ENCODE data around the gene BCL3. TPM values are rescaled to one million over a fixed set of nuclear protein-coding genes. Genes with fewer than 3 reads are reported as not detected.

Gene BCL3
- total RNA-seq, 1 experiment from 2014 or later = 7.8 TPM

- ATAC-seq (no peak), DNase-seq (ENCODE audit: low spot score) (no peak)
- CTCF ChIA-PET = interaction anchor here (0.6 to 3.9 kb wide), 30 partner anchors 10 to 201 kb away, joined by 3 to 74 read pairs (median 6); partner anchors contain the start of genes BCAM, NECTIN2 and TOMM40
- H3K27me3 Mint-ChIP-seq (ENCODE audit: low read depth) = no peaks in the 10 kb centered on the region
- no peak for TF ChIP-seq NFYB (CRISPR knock-in tag; conservative IDR thresholded peaks at IDR 0.05; ENCODE audit: low read depth)
- no peak for TF ChIP-seq CTCF (IDR thresholded peaks at IDR 0.05)
- TF ChIP-seq CREM (CRISPR knock-in tag; IDR thresholded peaks at IDR 0.05) = no peak
- no peak for TF ChIP-seq ZNF263 (CRISPR knock-in tag; IDR thresholded peaks at IDR 0.05; ENCODE audit: low read depth)
- no peak for TF ChIP-seq AR (CRISPR knock-in tag; IDR thresholded peaks at IDR 0.05)
- no peak for TF ChIP-seq FOXJ3 (CRISPR knock-in tag; IDR thresholded peaks at IDR 0.05; ENCODE audit: borderline replicate concordance)
- no peak for TF ChIP-seq MYBL2 (CRISPR knock-in tag; IDR thresholded peaks at IDR 0.05)
- TF ChIP-seq ZBTB43 (CRISPR knock-in tag; IDR thresholded peaks at IDR 0.05) = no peak
- no peak for TF ChIP-seq SMAD4 (CRISPR knock-in tag; IDR thresholded peaks at IDR 0.05)
- no peak for TF ChIP-seq CDX4 (CRISPR knock-in tag; IDR thresholded peaks at IDR 0.05; ENCODE audit: borderline replicate concordance)
- no peak for TF ChIP-seq HMGXB4 (CRISPR knock-in tag; IDR thresholded peaks at IDR 0.05)
- TF ChIP-seq TCF7 (CRISPR knock-in tag; IDR thresholded peaks at IDR 0.05; ENCODE audit: low read depth) = no peak
- H3K4me3 Mint-ChIP-seq = no peak overlapping the region
- POLR2A ChIA-PET = interaction anchor here (1.1 to 1.3 kb wide), 2 partner anchors 60 to 62 kb away, joined by 3 to 6 read pairs; partner anchors contain the start of gene NECTIN2
- peaks cover 5% of the 10 kb centered on the region; the same call in 1 of the 2 replicates for H3K4me1 Mint-ChIP-seq
- peaks cover 17% of the 10 kb centered on the region for H3K36me3 Mint-ChIP-seq
- H3K27ac Mint-ChIP-seq = no peak overlapping the region
- H3K9me3 Mint-ChIP-seq = no peaks in the 10 kb centered on the region
Measured at GRCh38 chr19:44783545-44783944, 35.0 kb downstream of the BCL3 start.

- no peaks in the 10 kb centered on the region for H3K27me3 Mint-ChIP-seq (ENCODE audit: low read depth)
- no peak for DNase-seq (ENCODE audit: low spot score)
- ChIA-PET CTCF (interaction anchor here (0.8 to 3.9 kb wide), 24 partner anchors 9 to 215 kb away, joined by 3 to 74 read pairs (median 6); partner anchors contain the start of genes BCAM, NECTIN2 and TOMM40), POLR2A (interaction anchor here (0.7 kb wide), 1 partner anchor 20 kb away, joined by 3 read pairs; no protein-coding TSS in a partner anchor)
- no peaks in the 10 kb centered on the region for H3K9me3 Mint-ChIP-seq
- H3K36me3 Mint-ChIP-seq = peaks cover 26% of the 10 kb centered on the region
- TF ChIP-seq MLX (CRISPR knock-in tag; IDR thresholded peaks at IDR 0.05) = no peak
- TF ChIP-seq FOXK1 (CRISPR knock-in tag; IDR thresholded peaks at IDR 0.05) = no peak
- no peak for TF ChIP-seq IRF1 (CRISPR knock-in tag; IDR thresholded peaks at IDR 0.05)
- TF ChIP-seq ZNF532 (CRISPR knock-in tag; IDR thresholded peaks at IDR 0.05; ENCODE audit: borderline replicate concordance) = no peak
- no peak for TF ChIP-seq ZNF121 (CRISPR knock-in tag; IDR thresholded peaks at IDR 0.05)
- H3K4me1 Mint-ChIP-seq = peaks cover 5% of the 10 kb centered on the region; the same call in 1 of the 2 replicates
- no peak overlapping the region for H3K27ac Mint-ChIP-seq
- no peak overlapping the region for H3K4me3 Mint-ChIP-seq
- ATAC-seq = no peak
Measured at GRCh38 chr19:44785271-44785670, 36.8 kb downstream of the BCL3 start.

Data from WTC11 (cell line).